CD4-positive, alpha-beta T cell treated with Interleukin-17A for 1 hour (primary cell): Measurements from ENCODE around the gene SPDYE4.

Experiments used
- DNase-seq: peaks from one replicate; pipeline ENCODE4 v3.0.0-alpha.2; 2020

The SPDYE4 gene

DNA sequence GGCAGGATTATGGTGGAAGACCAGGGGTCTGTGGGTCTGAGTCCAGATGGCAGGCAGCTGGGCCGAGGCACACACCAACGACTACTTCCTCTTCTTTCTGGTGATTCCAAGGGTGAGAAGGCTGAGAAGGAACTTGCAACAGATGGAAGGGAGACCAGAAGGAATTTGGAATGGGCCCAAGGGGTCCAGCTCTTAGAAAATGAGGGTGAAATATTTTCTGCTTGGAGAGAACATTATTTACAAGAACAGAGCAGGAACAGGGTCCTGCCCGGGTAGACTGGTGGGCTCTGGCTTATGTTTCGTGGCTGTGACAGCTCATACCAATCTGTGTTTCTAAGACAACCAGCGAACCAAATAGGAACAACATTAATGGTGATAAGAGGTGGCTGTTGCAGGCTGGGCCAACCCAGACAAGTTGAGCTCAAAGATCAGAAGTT, 50.3 kb downstream of the SPDYE4 start:
- no peak for DNase-seq

DNA sequence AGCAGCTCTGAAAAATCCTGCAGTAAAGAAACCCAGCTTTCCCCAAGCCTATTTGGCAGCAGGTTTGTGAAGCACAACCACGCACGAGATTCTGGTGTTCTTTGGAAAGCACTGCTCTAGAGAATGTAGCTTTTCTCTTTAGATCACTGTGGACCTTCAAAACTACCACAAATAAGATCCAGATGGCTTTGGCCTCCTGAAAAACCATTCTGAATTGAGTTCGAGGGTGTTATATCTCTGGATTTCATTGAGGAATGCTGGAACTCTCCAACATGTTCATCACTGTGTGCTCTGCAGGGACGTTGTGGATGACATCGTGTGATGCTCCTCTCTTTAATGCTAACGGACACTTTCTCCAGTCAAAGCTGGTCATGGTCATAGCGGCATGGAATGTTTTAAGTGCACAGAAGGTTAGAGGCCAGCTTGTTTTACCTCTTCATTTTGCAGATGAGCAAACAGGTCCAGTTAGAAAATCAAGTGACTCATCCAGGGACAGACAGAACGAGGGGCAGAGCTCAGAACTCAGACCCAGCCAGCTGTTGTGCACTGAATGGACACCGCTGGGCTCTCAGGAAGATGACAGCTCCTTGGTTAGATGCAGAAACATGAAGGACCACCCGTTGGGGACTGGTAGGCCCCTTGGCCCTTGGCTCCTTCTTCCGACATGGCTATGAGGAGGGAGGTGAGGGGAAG, 50.9 kb downstream of the SPDYE4 start:
- no peak for DNase-seq

DNA sequence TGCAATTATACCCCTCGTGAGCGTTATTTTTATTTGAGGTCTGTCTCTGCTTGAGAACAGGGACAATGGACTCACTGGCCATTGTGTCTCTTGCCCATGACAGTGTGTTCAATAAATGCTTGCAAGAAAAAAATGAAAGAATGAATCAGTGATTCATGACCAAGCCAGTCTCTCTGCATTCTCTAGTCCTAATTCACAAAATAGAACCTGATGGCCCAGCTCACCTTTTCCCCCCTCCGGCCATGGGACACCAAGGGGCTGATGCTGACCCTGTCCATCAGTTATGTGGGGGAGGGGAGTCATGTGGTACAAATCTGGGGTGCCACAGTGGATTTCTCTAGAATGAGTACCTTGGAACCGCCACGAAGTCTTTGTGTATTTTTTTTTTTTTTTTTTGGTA, 51.9 kb downstream of the SPDYE4 start:
- no peak for DNase-seq

DNA sequence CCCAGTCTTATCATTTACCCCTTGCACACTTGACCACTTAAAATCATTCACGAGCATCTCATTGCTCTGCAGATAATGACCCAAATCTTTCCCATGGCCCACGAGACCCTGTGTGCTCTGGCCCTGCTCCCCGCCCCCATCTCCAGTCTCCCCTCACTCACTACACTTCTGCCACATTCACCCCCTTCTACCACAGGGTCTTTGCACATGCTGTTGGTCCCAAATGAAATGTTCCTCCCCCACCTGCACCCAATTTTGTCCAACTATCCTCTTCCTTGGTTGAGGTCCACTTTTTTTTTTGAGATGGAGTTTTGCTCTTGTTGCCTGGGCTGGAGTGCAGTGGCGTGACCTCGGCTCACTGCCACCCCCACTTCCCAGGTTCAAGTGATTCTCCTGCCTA, 52.9 kb downstream of the SPDYE4 start:
- no peak for DNase-seq

DNA sequence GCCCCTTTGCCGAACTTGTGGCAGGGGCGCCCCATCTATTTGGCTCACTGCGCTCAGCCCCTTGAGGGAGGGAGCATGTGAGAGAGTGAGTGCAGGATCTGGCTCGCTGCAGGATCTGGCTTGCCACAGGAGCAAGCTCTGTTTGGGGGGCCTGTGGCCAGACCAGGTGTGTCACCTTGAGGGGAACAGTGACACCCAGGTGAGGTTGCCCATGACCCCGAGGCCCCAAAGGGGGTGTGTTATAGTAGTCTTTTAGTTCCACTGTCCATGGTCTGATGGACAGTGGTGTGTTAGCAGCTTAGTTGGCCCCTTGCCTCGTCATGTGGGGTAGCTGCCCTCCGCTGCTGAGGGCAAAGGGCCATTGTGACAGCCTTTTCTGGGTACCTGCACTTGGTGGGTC, 55.3 kb downstream of the SPDYE4 start:
- DNase-seq: no peak

DNA sequence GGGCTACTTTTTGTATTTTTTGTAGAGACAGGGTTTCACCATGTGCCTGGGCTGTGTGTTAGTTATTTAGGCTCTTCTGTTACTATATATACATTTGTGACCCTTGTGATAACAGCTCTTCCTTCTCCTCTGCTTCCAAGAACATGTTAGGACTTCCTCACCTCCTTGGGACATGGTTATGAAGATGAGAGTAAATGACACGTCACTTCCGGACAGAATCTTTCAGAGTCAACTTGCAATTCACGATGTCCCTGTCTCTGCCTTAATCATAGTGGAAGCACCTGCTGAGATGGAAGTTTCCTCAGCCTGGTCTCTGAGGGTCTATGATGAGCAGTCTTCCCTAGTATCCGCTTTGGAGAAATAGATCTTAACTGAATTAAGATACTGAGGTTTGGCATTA, 56.6 kb downstream of the SPDYE4 start:
- no peak for DNase-seq

DNA sequence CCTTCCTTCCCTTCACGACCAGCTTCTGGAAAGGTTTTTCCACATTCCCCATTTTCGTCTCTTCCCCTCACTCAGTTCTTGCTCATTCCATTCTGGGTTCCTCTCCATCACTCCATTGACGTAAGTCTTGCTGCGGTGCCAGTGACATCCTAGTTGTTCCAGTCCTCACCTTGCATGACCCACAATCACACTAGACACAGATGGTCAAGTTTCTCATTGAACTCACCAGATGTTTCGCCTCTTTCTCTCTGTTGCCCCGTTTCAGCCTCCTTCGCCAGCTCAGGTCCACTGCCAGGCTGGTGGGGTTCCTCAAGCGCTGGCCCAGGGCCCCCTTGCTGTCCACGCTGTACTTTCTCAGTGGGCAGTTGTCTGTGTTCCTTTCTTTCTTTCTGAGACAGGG, 57.1 kb downstream of the SPDYE4 start:
- no peak for DNase-seq
